Trophoblast cell (in vitro differentiated cells and primary cell): ENCODE data around the gene GPR55.

ENCODE experiments used
- DNase-seq, 2 donors: peaks; one replicate each; pipeline ENCODE4 v3.0.0-alpha.2; 2016
- H2AFZ ChIP-seq: 2 replicates; pipeline ENCODE4 v1.6.1; 2013; ENCODE audit warnings: low read length, moderate library complexity, mild to moderate bottlenecking; ENCODE audit not compliant: insufficient read depth, poor library complexity
- H2AK5ac ChIP-seq: 2 replicates; pipeline ENCODE4 v1.6.1; 2013; ENCODE audit warnings: mild to moderate bottlenecking, low read length
- H2BK120ac ChIP-seq: 2 replicates; pipeline ENCODE4 v1.6.1; 2013; ENCODE audit warnings: low read length, mild to moderate bottlenecking, moderate library complexity; ENCODE audit not compliant: insufficient read depth, poor library complexity
- H2BK12ac ChIP-seq: 2 replicates; pipeline ENCODE4 v1.6.1; 2013; ENCODE audit warnings: mild to moderate bottlenecking, low read length, moderate library complexity
- H2BK5ac ChIP-seq: 2 replicates; pipeline ENCODE4 v1.6.1; 2013; ENCODE audit warnings: low read length, low read depth, moderate library complexity, mild to moderate bottlenecking; ENCODE audit not compliant: poor library complexity
- H3K14ac ChIP-seq: 2 replicates; pipeline ENCODE4 v1.6.1; 2013; ENCODE audit warnings: mild to moderate bottlenecking, low read length
- H3K18ac ChIP-seq: 2 replicates; pipeline ENCODE4 v1.6.1; 2013; ENCODE audit warnings: mild to moderate bottlenecking, low read length
- H3K23ac ChIP-seq: 2 replicates; pipeline ENCODE4 v1.6.1; 2013; ENCODE audit warnings: low read length
- H3K27ac ChIP-seq: 2 replicates; pipeline ENCODE4 v1.5.1; 2013; ENCODE audit warnings: low read depth, mild to moderate bottlenecking, inconsistent platforms, low read length, moderate library complexity
- H3K27me3 ChIP-seq: 2 replicates; pipeline ENCODE4 v1.6.1; 2013; ENCODE audit warnings: inconsistent platforms, mild to moderate bottlenecking, low read length, moderate library complexity; ENCODE audit not compliant: insufficient read depth
- H3K36me3 ChIP-seq, 2 experiments: 1 replicate in 1 of 2; 2 replicates in 1 of 2; pipeline ENCODE4 v1.6.1; 2013; ENCODE audit warnings: low read length in 2 of 2, mild to moderate bottlenecking in 2 of 2, moderate library complexity in 1 of 2; ENCODE audit not compliant: insufficient read depth in 2 of 2, control insufficient read depth in 1 of 2
- H3K4ac ChIP-seq: 2 replicates; pipeline ENCODE4 v1.6.1; 2013; ENCODE audit warnings: low read depth, mild to moderate bottlenecking, low read length, moderate library complexity
- H3K4me1 ChIP-seq, 2 experiments: 1 replicate in 1 of 2; 2 replicates in 1 of 2; pipeline ENCODE4 v1.6.1; 2013; ENCODE audit warnings: low read length in 2 of 2, mild to moderate bottlenecking in 2 of 2, moderate library complexity in 1 of 2; ENCODE audit not compliant: insufficient read depth in 2 of 2, control insufficient read depth in 1 of 2
- H3K4me2 ChIP-seq: 2 replicates; pipeline ENCODE4 v1.6.1; 2013; ENCODE audit warnings: inconsistent platforms, mild to moderate bottlenecking, low read length, moderate library complexity
- H3K4me3 ChIP-seq: 2 replicates; pipeline ENCODE4 v1.5.1; 2013; ENCODE audit warnings: mild to moderate bottlenecking, low read depth, low read length, inconsistent platforms
- H3K79me1 ChIP-seq: one replicate; pipeline ENCODE4 v1.6.1; 2013; ENCODE audit warnings: low read length
- H3K79me2 ChIP-seq: 2 replicates; pipeline ENCODE4 v1.6.1; 2013; ENCODE audit warnings: low read length, mild to moderate bottlenecking; ENCODE audit not compliant: control insufficient read depth, insufficient read depth, poor library complexity
- H3K9ac ChIP-seq: 2 replicates; pipeline ENCODE4 v1.6.1; 2013; ENCODE audit warnings: mild to moderate bottlenecking, low read length
- H3K9me3 ChIP-seq: 2 replicates; pipeline ENCODE4 v1.6.1; 2013; ENCODE audit warnings: low read depth, mild to moderate bottlenecking, control low read depth, inconsistent platforms, low read length; ENCODE audit not compliant: insufficient read depth
- H4K12ac ChIP-seq: 2 replicates; pipeline ENCODE4 v1.6.1; 2013; ENCODE audit warnings: low read depth, mild to moderate bottlenecking, low read length, moderate library complexity
- H4K8ac ChIP-seq: 2 replicates; pipeline ENCODE4 v1.6.1; 2013; ENCODE audit warnings: low read depth, mild to moderate bottlenecking, low read length, moderate library complexity
- H4K91ac ChIP-seq: one replicate; pipeline ENCODE4 v1.6.1; 2013; ENCODE audit warnings: low read depth, mild to moderate bottlenecking, low read length, moderate library complexity
- WGBS: extraction: QIAGEN DNeasy Blood & Tissue Kit; methylation state at CpG from one replicate; pipeline ENCODE4 v1.1.7; 2013; ENCODE audit warnings: missing lambda C conversion rate; ENCODE audit not compliant: insufficient read length, insufficient coverage; ENCODE audit errors: extremely low coverage; 5-methylcytosine and 5-hydroxymethylcytosine counted together

Gene GPR55

DNA sequence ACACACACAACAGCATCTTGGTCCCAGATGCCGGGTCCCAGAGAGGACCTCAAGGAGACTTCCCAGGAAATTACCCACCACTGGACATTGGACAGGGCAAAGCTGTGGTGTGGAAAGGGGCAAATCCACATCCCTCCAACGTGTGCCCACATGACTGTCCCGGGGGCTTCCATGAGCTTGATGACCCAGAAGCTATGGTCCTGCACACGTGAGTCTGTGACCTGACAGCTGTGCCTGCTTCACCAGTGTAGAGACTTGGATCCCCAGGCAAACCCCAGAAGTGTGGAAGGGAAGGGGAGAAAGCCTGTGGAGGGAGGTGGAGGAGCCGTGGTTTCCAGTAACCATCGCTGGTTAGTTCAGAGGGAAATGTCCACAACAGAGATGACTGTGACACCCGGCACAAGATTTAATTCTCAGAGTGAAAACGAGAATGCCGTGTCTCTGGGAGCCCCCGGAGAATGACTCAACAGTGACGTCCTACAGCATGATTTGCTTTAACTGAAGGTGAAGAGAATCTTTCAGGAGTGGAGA is 19.1 kb upstream of the GPR55 start:
- DNase-seq, result no peak
- WGBS, result no CpG with 5 or more reads among the region's 11 CpGs
- no peak overlapping the region for H3K4me2 ChIP-seq

GRCh38 chr2:230942920-230943896 is 18.2 kb upstream of the GPR55 start:
- H4K8ac ChIP-seq, result no peak overlapping the region
- H3K4ac ChIP-seq, result no peak overlapping the region
- no peaks in the 10 kb centered on the region for H3K79me2 ChIP-seq
- H4K12ac ChIP-seq, result no peak overlapping the region
- H3K9me3 ChIP-seq, result peaks cover 7% of the 10 kb centered on the region
- H3K4me1 ChIP-seq, result peaks cover 4 to 15% of the 10 kb centered on the region in 2 experiments
- H2BK12ac ChIP-seq, result no peak overlapping the region
- no peak overlapping the region for H2AFZ ChIP-seq
- no peak overlapping the region for H3K18ac ChIP-seq
- no peaks in the 10 kb centered on the region for H3K27me3 ChIP-seq
- no peak for DNase-seq
- WGBS, result no CpG with 5 or more reads among the region's 19 CpGs
- H2BK5ac ChIP-seq, result no peak overlapping the region
- no peak overlapping the region for H3K23ac ChIP-seq
- H3K4me2 ChIP-seq, result no peak overlapping the region
- peaks cover 5% of the 10 kb centered on the region for H3K79me1 ChIP-seq
- H4K91ac ChIP-seq, result no peak overlapping the region
- H3K9ac ChIP-seq, result no peak overlapping the region
- no peak overlapping the region for H3K4me3 ChIP-seq
- H2BK120ac ChIP-seq, result no peak overlapping the region
- no peak overlapping the region for H3K27ac ChIP-seq
- H3K14ac ChIP-seq, result no peak overlapping the region
- no peak overlapping the region for H2AK5ac ChIP-seq
- no peaks in the 10 kb centered on the region for H3K36me3 ChIP-seq

More for the DNA sequence above, 19.1 kb upstream of the GPR55 start:
- H3K79me1 ChIP-seq, result peaks cover 5% of the 10 kb centered on the region
- H3K4me1 ChIP-seq, result peaks cover 4 to 15% of the 10 kb centered on the region in 2 experiments
- no peak overlapping the region for H3K27ac ChIP-seq
- H2AK5ac ChIP-seq, result peak overlapping the region; percentile 4
- peaks cover 2% of the 10 kb centered on the region for H3K9me3 ChIP-seq
- H4K91ac ChIP-seq, result no peak overlapping the region
- H2AFZ ChIP-seq, result no peak overlapping the region
- H3K79me2 ChIP-seq, result no peaks in the 10 kb centered on the region
- H4K8ac ChIP-seq, result no peak overlapping the region
- no peak overlapping the region for H3K9ac ChIP-seq
- H4K12ac ChIP-seq, result no peak overlapping the region
- H2BK12ac ChIP-seq, result peak overlapping the region; percentile 55
- no peak overlapping the region for H3K4me3 ChIP-seq
- H2BK120ac ChIP-seq, result peak overlapping the region; percentile 27
- no peak overlapping the region for H3K18ac ChIP-seq
- no peak overlapping the region for H3K23ac ChIP-seq
- H3K27me3 ChIP-seq, result no peaks in the 10 kb centered on the region
- no peak overlapping the region for H3K4ac ChIP-seq
- no peak overlapping the region for H3K14ac ChIP-seq
- H3K36me3 ChIP-seq, result no peaks in the 10 kb centered on the region
- no peak overlapping the region for H2BK5ac ChIP-seq

- Histone ChIP-seq H2AK5ac (no peak overlapping the region), H3K27ac (no peak overlapping the region), H3K4me1 (peaks cover 4 to 10% of the 10 kb centered on the region in 2 experiments), H3K9me3 (peaks cover 7% of the 10 kb centered on the region), H3K79me2 (no peaks in the 10 kb centered on the region), H3K36me3 (no peaks in the 10 kb centered on the region), H3K79me1 (peaks cover 5% of the 10 kb centered on the region), H3K23ac (no peak overlapping the region), H2BK120ac (no peak overlapping the region), H2BK12ac (no peak overlapping the region), H3K4ac (no peak overlapping the region), H3K18ac (no peak overlapping the region), H3K14ac (peak overlapping the region; percentile 47), H3K4me2 (no peak overlapping the region), H4K12ac (no peak overlapping the region), H4K91ac (no peak overlapping the region), H3K4me3 (no peak overlapping the region), H2BK5ac (no peak overlapping the region), H3K9ac (no peak overlapping the region), H4K8ac (no peak overlapping the region), H2AFZ (no peak overlapping the region), H3K27me3 (no peaks in the 10 kb centered on the region)
- WGBS, result no CpG with 5 or more reads among the region's 3 CpGs
- DNase-seq, result peak; percentile 7 to 45
Observed at GRCh38 chr2:230942371-230942770, 17.3 kb upstream of the GPR55 start.

DNA sequence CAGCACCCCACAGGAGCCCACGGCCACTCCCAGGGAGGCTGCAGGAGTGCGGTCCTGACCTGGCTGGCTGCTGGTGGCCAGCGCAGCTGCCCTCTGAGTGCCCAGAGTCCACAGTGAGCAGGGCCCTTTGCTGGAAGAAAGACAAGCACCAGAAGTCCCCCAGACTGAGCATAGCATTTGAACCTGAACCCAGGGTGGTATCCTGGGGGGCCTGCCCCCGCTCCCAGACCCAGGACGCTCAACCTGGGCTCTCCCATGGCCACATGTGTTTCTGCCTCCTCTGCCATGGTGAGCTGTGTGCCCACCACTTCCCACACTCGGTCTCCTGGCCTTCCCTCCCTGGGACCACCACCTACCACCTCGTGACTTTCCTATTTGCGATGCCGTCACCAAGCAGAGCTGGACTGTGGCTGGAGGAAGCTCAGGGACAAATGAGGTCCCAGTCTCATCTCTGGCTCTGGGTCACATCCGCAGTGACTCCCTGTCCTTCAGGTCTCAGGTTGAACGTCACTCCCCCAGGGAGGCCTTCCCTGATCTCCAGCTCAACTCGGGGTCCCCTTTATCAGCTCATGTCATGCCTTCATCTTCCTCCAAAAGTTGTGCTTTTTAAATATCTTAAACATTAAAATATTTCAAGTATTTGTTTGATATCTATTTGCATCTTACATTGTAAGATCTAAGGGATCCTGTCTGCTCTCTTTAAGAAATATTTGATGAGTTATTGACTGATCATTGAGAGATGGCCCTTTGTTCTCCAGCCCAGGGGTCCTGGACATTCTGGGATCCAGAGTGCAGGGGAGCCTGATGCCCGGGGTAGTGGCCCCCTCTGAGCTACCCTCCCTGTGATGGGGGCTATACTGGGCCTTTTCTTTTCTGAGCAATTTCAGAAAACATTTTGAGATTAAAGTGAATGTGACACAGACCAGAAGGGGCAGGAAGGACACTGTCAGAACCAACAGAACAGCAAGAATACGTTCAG is 16.4 kb upstream of the GPR55 start:
- no peaks in the 10 kb centered on the region for H3K79me2 ChIP-seq
- H3K27me3 ChIP-seq, result no peaks in the 10 kb centered on the region
- no peak overlapping the region for H2AK5ac ChIP-seq
- peaks cover 8% of the 10 kb centered on the region for H3K9me3 ChIP-seq
- H4K8ac ChIP-seq, result no peak overlapping the region
- no peaks in the 10 kb centered on the region for H3K36me3 ChIP-seq
- no peak overlapping the region for H3K27ac ChIP-seq
- no peak overlapping the region for H2BK120ac ChIP-seq
- no peak overlapping the region for H4K12ac ChIP-seq
- H3K9ac ChIP-seq, result no peak overlapping the region
- no peak overlapping the region for H4K91ac ChIP-seq
- H3K4me1 ChIP-seq, result peaks cover 2 to 4% of the 10 kb centered on the region in 2 experiments
- H2AFZ ChIP-seq, result no peak overlapping the region
- H3K79me1 ChIP-seq, result peaks cover 3% of the 10 kb centered on the region
- no peak overlapping the region for H3K4me2 ChIP-seq
- no peak overlapping the region for H3K23ac ChIP-seq
- H3K14ac ChIP-seq, result peak overlapping the region; percentile 47
- H3K4ac ChIP-seq, result no peak overlapping the region
- H3K4me3 ChIP-seq, result no peak overlapping the region
- no peak overlapping the region for H3K18ac ChIP-seq
- H2BK5ac ChIP-seq, result no peak overlapping the region
- WGBS, result no CpG with 5 or more reads among the region's 14 CpGs
- no peak overlapping the region for H2BK12ac ChIP-seq
- DNase-seq, result no peak
